Endometrial microvascular endothelial cells (primary cell): ENCODE results near the gene CAMTA1. TPM values are rescaled to one million over a fixed set of nuclear protein-coding genes. Genes with fewer than 3 reads are reported as not detected.
"Not testable (repeated sequence)": the region's sequence is repeated elsewhere in the genome, so short reads cannot be mapped to it uniquely, and the experiment has no call there.

ENCODE experiments used
- in situ Hi-C: cut with HindIII; loops from 2 replicates; pipeline ENCODE4 v1.10.0; 2017; ENCODE audit warnings: low sequenced_read_pairs, low pct_unique_long_range_greater_than_20kb; ENCODE audit errors: inconsistent ontology term
- total RNA-seq: library from RNA; depleted of rRNA; stranded (reverse); fragments of >200 nt; gene quantifications from one replicate; pipeline ENCODE4 v1.2.3, GENCODE V29; 2015; ENCODE audit errors: inconsistent ontology term

The CAMTA1 gene
- total RNA-seq, 1 donor from 2014 or later = 89.0 TPM

DNA sequence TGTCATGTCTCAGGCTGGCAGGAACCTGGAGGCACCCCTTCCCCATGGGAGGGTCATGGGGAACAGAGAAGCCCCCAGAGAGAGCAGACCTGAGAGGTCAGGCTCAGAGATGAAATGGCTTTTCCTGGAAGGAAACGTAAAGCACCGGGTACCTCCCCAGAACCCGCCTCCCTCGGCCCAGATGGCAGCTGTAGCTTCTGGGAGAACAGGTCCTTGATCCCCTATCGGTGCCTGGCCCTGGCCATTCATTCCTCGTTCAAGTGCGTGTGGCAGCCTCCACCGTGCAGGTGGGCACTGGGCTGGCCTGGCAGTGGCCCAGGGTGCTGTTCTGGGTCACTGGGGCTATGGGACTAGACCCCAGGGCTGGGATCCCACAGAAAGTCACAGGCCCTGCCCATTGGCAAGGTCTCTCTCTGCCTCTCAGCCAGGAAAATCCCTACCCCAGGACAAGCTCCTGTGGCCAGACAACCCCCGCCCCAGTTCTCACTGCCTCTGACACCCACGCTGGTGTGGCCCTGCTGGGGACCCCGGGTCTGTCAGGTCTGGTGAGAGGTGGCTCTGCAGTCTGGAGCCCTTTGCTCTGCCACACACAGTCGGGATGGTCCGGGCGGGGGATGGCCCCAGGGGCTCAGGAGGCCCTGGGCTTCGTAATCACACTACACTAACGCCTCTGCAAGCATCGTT is 802.7 kb downstream of the CAMTA1 start:
- in situ Hi-C loops = no loop called here

DNA sequence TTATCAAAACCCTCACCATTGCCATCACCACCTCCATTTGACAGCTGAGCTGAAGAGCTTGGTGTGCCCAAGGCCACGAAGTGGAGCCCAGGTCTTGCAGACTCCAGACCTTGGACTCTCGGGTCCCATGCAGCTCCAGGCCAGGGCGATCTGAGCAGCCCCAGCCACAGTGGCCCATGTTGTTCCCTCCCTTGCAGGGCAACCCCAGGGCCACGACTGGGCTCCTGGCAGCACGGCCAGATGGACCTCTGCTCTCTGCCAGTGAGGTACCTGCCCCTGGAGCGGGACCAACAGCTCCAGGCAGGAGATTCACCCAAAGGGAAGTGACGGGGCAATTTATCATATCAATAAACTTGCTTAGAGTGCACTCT is 803.2 kb downstream of the CAMTA1 start:
- in situ Hi-C loops = no loop called here

DNA sequence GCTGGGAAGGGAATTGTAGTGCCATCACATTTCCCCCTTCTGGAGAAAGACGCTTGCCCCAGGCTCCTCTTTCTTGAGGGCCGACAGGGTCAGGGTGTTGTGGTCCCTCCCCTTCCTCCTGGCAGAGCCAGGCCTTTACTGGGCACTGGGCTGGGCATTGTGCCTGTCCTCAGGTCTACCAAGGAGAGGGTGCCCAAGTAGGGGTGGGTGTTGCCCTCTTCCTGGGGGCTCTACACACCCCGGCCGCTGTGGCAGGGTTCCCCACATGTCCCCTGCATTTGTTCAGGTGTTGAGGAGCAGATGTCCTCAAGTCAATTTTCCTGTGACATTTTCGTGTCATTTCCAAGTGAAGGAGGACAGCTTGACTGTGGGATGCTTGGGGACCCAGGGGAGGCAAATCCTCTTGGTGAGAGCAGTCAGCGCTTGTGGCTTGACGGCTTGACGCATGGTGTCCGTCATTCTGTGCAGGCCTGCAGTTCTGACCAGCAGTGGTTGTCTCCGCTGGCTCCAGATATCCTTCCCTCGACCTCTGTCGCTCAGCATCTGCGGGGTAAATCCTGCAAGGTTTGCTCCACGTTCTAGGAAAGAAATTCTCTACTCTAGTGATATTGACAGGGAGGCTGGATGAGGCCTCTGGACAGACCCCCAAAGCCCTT is 804.0 kb downstream of the CAMTA1 start:
- in situ Hi-C loops = no loop called here

DNA sequence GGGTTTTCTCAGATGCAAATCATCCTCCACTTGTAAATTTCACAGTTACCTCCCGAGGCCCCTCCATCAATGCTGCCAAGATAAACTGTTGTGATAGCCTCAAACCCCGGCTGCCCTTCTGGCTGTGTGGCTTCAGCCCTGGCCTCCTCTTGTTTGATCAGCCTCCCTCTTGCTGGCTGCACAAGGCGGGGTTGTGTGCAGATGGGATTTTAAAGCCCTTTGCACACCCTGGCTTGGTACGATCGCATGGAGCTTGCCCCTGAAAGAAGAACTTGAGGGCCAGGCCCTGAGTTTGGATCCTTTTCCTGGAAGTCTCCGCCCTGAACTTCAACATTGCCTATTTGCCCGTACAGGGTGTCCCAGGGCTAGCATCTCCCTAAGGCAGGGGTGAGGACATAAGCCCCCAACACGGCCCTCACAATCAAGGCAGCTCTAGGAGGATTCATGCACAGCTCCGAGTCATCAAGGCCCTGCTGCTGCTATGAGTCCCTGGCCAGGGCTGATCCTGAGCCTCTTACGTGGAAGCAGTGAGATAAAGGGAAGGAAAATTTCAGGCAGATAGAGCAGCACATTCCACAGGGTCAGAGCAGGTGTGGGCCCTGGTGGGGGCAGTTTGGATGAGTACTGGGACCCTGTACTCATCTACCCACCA is 804.6 kb downstream of the CAMTA1 start:
- in situ Hi-C loops = no loop called here

DNA sequence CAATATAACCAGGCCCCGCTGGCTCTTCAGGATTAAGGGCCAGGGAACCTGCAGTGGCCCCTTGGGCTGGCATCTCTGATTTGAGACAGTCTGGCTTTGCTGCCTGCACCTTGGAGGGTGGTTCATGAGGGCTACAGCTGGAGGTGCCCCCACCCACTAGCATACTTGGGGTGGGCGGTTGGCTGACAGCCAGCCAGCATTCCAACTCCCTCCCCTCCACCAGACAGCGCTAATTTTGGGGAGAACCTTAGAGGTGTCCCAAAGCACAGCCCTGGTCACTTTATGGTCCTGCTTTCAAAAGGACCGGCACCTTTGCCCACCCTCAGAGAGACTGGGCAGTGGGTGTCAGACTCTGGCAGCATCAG is 805.2 kb downstream of the CAMTA1 start:
- in situ Hi-C loops = no loop called here

DNA sequence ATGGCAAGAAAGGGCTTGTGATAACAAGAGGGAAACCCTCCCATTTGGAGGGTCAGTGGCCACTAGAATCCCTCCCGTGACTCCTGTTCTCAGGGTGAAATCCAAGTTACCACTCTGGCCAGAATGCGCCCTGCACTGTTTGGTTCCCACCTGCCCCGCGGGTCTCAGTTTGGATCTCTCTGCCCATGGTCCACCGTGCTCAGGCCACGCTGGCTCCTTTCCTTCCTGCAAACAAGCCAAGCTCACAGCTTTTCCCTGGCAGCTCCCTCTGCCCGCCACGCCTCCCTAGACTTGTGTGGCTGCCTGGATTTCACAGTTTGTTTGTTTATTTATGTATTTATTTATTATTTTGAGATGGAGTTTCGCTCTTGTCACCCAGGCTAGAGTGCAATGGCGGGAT is 806.3 kb downstream of the CAMTA1 start:
- in situ Hi-C loops = no loop called here

DNA sequence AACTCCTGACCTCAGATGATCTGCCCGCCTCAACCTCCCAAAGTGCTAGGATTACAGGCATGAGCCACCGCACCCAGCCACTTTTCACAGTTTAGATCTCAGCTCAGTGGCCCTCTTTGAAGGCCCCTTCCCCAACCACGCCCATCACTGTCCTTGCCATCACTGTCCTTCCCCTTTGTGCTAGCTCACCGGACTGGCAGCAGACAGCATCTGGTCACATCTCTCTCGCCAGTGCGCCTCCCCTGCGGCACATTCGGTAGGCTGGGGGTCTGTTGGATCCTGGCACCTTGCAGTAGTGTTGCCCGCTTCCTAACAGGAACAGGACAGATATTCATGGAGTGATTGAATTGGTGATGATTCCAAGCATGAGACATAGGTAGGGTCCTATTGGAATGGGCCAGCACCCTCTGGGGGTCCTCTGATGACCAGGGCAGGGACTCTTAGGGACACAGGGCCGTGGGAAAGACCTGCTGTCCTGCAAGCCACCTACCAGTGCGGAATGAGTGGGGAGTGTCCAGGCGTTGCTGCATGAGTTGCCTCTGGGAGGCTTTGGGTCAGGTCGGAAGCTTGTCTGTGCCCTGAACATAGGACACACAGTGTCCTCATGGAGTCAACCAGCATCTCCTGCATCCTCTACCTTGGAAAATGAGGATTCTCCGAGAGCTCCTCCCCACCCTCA is 807.0 kb downstream of the CAMTA1 start:
- in situ Hi-C loops = no loop called here

DNA sequence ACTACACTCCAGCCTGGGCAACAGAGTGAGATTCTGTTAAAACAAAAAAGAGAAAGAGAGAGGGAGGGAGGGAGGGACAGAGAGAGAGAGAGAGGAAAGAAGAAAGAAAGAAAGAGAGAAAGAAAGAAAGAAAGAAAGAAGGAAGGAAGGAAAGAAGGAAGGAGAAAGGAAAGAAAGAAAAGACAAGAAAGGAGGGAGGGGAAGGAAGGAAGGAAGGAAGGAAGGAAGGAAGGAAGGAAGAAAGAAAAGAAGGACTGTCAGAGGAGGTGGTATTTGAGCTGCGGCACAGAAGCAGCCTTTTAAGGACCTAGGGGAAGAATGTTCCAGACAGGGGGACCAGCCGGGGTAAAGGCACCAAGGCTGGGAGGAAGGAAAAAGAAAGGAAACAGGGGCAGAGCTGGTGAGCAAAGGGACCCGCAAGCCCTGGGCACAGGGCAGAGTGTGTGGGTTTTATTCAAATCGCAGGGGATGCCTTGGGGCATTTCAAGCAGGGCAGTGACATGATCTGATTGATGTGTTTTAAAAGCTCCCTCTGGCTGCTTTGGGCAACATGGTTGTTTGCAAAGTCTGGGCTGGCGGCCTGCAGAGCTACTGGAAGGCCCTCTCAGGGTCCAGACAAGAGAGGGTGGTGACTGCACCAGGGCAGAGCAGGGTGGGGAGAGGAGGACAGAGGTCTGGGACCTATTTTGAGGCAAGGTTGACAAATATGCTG is 808.9 kb downstream of the CAMTA1 start:
- in situ Hi-C loops = no loop called here

DNA sequence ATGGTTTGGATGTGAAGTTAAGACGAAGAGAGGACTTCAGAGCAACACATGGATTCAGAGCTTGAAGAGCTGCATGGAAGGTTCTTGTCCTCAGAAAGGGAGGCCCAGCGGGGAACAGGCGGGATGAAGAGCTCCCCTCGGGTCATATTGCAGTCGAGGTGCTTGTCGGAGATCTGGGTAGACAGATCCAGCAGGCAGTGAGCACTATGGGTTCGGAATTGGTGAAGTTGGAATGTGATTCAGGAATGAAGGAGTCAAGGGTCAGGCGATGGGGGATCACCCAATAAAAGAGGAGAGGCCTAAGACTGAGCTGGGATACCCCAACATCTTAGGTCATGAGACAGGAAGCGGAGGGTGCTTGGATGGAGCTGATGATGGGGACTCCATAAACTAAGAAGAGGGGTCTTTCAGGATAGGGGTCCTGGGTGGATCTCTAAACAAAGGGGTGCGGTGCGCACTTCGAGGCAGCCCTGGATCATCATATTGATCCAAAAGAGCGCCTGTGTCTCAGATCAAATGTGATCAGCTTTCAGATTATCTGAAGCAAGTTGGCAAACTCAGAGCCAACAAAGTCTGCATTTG is 809.6 kb downstream of the CAMTA1 start:
- in situ Hi-C loops = no loop called here

DNA sequence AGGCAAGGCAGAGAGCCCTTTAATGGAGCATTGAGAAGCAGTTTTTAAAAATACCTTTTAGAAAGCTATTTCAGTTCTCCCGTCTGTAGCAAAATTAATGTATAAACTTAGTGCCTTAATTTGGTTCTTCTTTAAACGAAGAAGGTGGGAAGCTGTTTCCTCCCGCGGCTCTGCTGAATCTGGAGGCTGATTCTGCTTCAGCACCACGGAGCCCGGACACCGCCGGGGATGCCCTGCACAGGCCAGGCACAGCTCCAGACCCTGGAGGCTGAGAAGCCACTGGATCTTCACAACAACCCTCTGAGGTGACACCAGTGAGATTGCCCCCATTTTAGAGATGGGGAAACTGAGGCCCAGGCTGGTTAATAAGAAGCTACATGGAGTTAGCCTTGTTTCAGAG is 810.1 kb downstream of the CAMTA1 start:
- in situ Hi-C loops = no loop called here

DNA sequence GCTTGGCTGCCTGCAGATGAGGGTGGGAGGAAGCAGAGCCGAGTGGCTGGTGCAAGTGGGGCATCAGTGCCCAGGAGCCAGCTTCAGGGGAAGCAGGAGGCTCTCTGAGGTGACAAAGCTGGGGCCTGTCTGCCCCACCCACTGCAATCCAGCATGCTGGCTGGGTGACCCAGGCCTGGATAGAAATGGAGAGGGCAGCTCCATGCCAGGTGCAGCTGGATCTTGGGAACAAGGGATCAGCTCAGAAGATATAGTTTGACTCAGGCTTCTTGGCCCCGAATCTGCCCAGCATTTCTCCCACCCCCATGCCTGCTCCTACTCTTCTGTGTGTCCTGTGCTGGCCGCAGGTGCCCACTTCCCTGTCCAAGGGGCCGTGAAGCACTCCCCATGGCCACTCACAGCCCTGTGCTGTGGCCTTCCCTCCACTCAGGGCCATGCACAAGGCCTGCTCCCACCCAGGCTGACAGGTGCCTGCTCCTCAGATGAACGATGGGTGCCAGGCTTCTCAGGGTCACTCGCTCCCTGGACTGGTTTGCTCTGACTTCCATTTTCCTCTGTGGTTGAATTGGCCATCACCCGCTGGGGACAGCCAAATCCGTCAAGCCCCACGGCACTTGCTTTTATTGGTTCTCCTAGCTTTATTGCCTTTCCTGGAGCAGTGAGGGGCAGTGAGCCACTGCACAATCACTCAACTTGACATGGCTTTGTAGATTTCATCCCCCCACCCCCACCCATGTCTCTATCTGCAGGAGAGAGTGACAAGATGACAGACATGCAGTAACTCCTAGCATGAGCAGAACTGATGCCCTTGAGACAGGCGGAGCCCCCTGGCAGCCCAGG is 811.1 kb downstream of the CAMTA1 start:
- in situ Hi-C loops = no loop called here

DNA sequence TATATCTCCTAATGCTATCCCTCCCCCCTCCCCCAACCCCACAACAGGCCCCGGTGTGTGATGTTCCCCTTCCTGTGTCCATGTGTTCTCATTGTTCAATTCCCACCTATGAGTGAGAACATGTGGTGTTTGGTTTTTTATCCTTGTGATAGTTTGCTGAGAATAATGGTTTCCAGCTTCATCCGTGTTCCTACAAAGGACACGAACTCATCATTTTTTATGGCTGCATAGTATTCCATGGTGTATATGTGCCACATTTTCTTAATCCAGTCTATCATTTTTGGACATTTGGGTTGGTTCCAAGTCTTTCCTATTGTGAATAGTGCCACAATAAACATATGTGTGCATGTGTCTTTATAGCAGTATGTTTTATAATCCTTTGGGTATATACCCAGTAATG is 812.8 kb downstream of the CAMTA1 start:
- in situ Hi-C loops = not testable (repeated sequence)

DNA sequence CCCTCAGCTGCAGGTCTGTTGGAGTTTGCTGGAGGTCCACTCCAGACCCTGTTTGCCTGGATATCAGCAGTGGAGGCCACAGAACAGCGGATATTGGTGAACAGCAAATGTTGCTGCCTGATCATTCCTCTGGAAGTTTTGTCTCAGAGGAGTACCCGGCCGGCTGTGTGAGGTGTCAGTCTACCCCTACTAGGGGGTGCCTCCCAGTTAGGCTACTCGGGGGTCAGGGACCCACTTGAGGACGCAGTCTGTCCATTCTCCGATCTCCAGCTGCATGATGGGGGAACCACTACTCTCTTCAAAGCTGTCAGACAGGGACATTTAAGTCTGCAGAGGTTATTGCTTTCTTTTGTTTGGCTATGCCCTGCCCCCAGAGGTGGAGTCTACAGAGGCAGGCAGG is 819.7 kb downstream of the CAMTA1 start:
- in situ Hi-C loops = not testable (repeated sequence)

DNA sequence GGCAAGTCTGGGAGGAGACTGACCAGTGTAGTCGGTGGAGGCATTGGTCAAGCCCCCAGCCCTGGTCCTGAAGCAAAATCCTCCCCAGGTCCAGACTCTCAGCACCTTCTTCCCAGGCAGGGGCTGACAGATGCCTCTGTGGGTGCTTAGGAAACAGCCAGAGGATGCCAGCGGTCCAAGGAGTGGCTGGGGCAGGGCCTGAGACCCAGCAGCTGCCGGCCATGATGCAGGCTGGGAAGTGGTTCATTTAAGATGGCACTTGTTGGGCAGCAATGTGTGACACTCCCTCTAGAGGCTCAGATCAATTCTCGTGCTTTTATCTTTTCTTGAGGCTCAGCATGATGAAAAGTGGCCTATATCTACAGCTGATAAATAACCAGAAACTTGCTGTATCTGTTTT is 820.8 kb downstream of the CAMTA1 start:
- in situ Hi-C loops = no loop called here

DNA sequence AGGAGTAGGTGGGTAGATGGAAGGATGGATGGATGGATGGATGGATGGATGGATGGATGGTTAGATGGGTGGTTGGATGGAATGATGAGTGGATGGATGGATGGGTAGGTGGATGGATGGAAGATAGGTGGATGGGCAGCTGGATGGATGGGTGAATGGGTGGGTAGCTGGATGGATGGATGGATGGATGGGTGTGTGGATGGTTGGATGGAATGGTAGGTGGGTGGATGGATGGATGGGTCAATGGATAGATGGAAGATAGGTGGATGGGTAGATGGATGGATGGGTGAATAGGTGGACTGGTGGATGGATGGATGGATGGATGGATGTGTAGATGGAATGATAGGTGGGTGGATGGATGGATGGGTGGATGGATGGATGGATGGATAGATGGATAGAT is 821.8 kb downstream of the CAMTA1 start:
- in situ Hi-C loops = no loop called here

DNA sequence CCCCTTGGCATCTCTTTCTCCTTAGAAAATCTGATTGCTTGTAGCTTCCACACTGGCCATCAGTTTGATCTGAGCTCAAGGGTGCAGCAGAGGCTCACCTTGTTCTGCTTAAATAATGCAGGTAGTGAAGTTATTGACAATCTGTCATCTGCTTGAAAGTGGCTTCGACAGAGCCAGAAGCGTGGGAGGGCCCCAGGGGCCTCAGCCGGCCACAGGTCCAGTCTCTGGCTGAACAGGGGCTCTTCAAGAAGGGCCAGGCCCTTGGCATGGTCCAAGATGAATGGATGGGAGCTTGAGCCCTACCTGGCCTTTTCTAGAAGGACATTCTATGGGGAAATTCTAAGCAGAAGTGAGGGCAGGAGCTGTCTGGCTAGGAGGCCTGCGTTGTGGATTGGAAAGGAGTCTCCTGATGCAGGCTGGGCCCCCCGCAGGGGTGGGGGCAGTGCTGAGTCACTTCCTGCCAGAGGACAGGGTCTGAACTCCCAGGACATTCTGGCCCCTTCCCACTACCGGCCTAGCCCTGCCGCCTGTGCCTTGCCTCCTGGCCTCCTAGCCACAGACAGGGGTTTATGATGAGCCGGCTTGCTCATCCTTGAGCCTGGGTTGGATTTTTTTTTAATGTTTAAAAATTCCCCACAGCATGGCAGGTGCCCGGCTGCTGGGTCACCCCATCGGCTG is 823.5 kb downstream of the CAMTA1 start:
- in situ Hi-C loops = no loop called here

DNA sequence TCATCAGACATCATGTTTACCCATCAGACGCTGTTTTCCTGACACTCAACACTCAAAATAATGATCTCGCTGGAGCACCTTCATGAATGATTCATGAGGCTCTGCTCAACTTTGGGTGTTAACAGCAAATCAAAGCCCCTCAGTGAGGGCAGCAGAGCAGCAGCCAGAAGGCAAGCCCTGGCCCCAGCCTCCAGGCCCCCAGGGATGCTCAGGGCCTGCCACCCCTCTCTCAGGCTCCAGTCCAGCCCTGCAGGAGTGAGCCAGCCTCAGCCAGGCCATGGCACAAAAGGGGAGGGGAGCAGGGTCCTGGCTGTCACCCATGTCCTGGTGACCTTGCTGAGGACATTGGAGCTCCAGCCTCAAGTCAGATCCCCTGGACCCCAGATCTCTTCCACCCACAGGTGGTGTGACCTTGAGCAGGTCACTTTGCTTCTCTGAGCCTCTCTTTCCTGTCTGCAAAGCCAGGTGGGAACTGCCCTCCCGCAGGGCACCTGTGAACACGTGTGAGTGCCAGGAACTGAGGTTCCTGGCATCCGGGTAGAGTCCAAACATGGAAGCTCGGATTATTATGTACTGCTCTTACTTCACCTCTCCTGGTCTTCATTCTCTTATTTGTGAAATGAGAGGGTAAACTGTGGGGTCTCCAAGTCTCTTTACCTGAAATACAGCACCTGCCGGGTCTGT is 824.2 kb downstream of the CAMTA1 start:
- in situ Hi-C loops = no loop called here
